Esophagus (tissue), 2 donors: ENCODE data around the gene KIF7. TPM values are rescaled to one million over a fixed set of nuclear protein-coding genes. Genes with fewer than 3 reads are reported as not detected.

Source experiments
- H3K27ac ChIP-seq, 2 donors: one replicate each; pipeline ENCODE4 v1.5.1; 2013; ENCODE audit warnings: low read depth in 2 of 2, mild to moderate bottlenecking in 2 of 2, inconsistent platforms in 1 of 2, low read length in 1 of 2, moderate library complexity in 1 of 2
- H3K27me3 ChIP-seq, 2 donors: one replicate each; pipeline ENCODE4 v1.6.1; 2013; ENCODE audit warnings: low read length in 2 of 2, control low read depth in 1 of 2, mild to moderate bottlenecking in 1 of 2; ENCODE audit not compliant: insufficient read depth in 2 of 2, control insufficient read depth in 1 of 2
- H3K36me3 ChIP-seq, 2 donors: one replicate each; pipeline ENCODE4 v1.6.1; 2013; ENCODE audit warnings: low read length in 1 of 2; ENCODE audit not compliant: control insufficient read depth in 2 of 2, insufficient read depth in 2 of 2
- H3K4me1 ChIP-seq, 2 donors: one replicate each; pipeline ENCODE4 v1.6.1; 2013; ENCODE audit warnings: low read length in 1 of 2; ENCODE audit not compliant: control insufficient read depth in 2 of 2, insufficient read depth in 2 of 2
- H3K4me3 ChIP-seq, 2 donors: one replicate each; pipeline ENCODE4 v1.5.1; 2013; ENCODE audit warnings: low read length in 2 of 2, mild to moderate bottlenecking in 2 of 2, low read depth in 1 of 2, moderate library complexity in 1 of 2
- H3K9me3 ChIP-seq, 2 donors: one replicate each; pipeline ENCODE4 v1.6.1; 2013; ENCODE audit warnings: mild to moderate bottlenecking in 2 of 2, low read depth in 1 of 2, low read length in 1 of 2, moderate library complexity in 1 of 2; ENCODE audit not compliant: control insufficient read depth in 2 of 2, insufficient read depth in 1 of 2
- WGBS, 2 donors: extraction: QIAGEN DNeasy Blood & Tissue Kit; methylation state at CpG; one replicate each; pipeline ENCODE4 v1.1.7; 2013; 5-methylcytosine and 5-hydroxymethylcytosine counted together
- polyA plus RNA-seq, 2 donors: library from polyadenylated mRNA; stranded (reverse); fragments of 200-250 nt; gene quantifications; one replicate each; pipeline ENCODE4 v1.2.3, GENCODE V29; 2013
- donor health status: healthy with polysubstance abuse.
- donor health status: Bipolar disorder and iron deficiency.

Gene KIF7
- polyA plus RNA-seq, 2 donors, result 1.00 to 1.1 TPM

- Histone ChIP-seq H3K9me3 (no peaks in the 10 kb centered on the region), H3K4me3 (no peak overlapping the region), H3K36me3 (no peaks in the 10 kb centered on the region), H3K27ac (no peak overlapping the region), H3K27me3 (no peaks in the 10 kb centered on the region), H3K4me1 (no peaks in the 10 kb centered on the region)
- WGBS, 2 donors, result 98 to 100% methylated on average over 5 of the region's 5 CpGs
Observed at GRCh38 chr15:89640245-89640644, 15.0 kb downstream of the KIF7 start.

GRCh38 chr15:89633585-89633984 is 21.7 kb downstream of the KIF7 start:
- no peak overlapping the region for H3K4me3 ChIP-seq

GRCh38 chr15:89632563-89633430 is 22.5 kb downstream of the KIF7 start:
- H3K4me3 ChIP-seq, result no peak overlapping the region
- 92 to 96% methylated on average over 18 of the region's 18 CpGs for WGBS, 2 donors
- H3K9me3 ChIP-seq, result peaks cover 0 to 10% of the 10 kb centered on the region in 2 donors
- no peaks in the 10 kb centered on the region for H3K4me1 ChIP-seq
- peaks cover 0 to 35% of the 10 kb centered on the region in 2 donors for H3K36me3 ChIP-seq
- H3K27ac ChIP-seq, result no peak overlapping the region
- no peaks in the 10 kb centered on the region for H3K27me3 ChIP-seq

More at GRCh38 chr15:89633585-89633984, 21.7 kb downstream of the KIF7 start:
- peaks cover 0 to 10% of the 10 kb centered on the region in 2 donors for H3K9me3 ChIP-seq
- H3K27ac ChIP-seq, result no peak overlapping the region
- 94 to 95% methylated on average over 23 of the region's 23 CpGs for WGBS, 2 donors
- H3K36me3 ChIP-seq, result peaks cover 0 to 30% of the 10 kb centered on the region in 2 donors
- no peaks in the 10 kb centered on the region for H3K4me1 ChIP-seq
- H3K27me3 ChIP-seq, result no peaks in the 10 kb centered on the region

GRCh38 chr15:89631902-89632264 is 23.4 kb downstream of the KIF7 start:
- Histone ChIP-seq H3K4me1 (no peaks in the 10 kb centered on the region), H3K27me3 (no peaks in the 10 kb centered on the region), H3K27ac (no peak overlapping the region), H3K9me3 (peaks cover 0 to 10% of the 10 kb centered on the region in 2 donors), H3K36me3 (peaks cover 0 to 41% of the 10 kb centered on the region in 2 donors), H3K4me3 (no peak overlapping the region)
- WGBS, 2 donors, result 85 to 87% methylated on average over 10 of the region's 10 CpGs

GRCh38 chr15:89630974-89631901 is 24.0 kb downstream of the KIF7 start:
- Histone ChIP-seq H3K9me3 (peaks cover 0 to 10% of the 10 kb centered on the region in 2 donors), H3K4me1 (no peaks in the 10 kb centered on the region), H3K4me3 (no peak overlapping the region), H3K36me3 (peaks cover 0 to 44% of the 10 kb centered on the region in 2 donors), H3K27ac (no peak overlapping the region), H3K27me3 (no peaks in the 10 kb centered on the region)
- WGBS, 2 donors, result 92 to 93% methylated on average over 30 of the region's 30 CpGs

- 93% methylated on average over 14 of the region's 14 CpGs for WGBS, 2 donors
- H3K36me3 ChIP-seq, result peaks cover 7 to 47% of the 10 kb centered on the region in 2 donors
Observed at GRCh38 chr15:89630260-89630659, 25.0 kb downstream of the KIF7 start.

GRCh38 chr15:89629829-89630228 is 25.4 kb downstream of the KIF7 start:
- H3K36me3 ChIP-seq, result peaks cover 10 to 51% of the 10 kb centered on the region in 2 donors
- H3K27ac ChIP-seq, result no peak overlapping the region
- H3K4me3 ChIP-seq, result no peak overlapping the region
- WGBS, 2 donors, result 97 to 98% methylated on average over 5 of the region's 5 CpGs
- H3K9me3 ChIP-seq, result peaks cover 0 to 10% of the 10 kb centered on the region in 2 donors
- H3K4me1 ChIP-seq, result no peaks in the 10 kb centered on the region
- no peaks in the 10 kb centered on the region for H3K27me3 ChIP-seq

More at GRCh38 chr15:89630260-89630659, 25.0 kb downstream of the KIF7 start:
- Histone ChIP-seq H3K4me3 (no peak overlapping the region), H3K9me3 (peaks cover 0 to 10% of the 10 kb centered on the region in 2 donors), H3K27ac (no peak overlapping the region), H3K4me1 (no peaks in the 10 kb centered on the region), H3K27me3 (no peaks in the 10 kb centered on the region)

GRCh38 chr15:89628806-89629715 is 26.2 kb downstream of the KIF7 start:
- Histone ChIP-seq H3K4me3 (no peak overlapping the region), H3K4me1 (no peaks in the 10 kb centered on the region), H3K36me3 (peaks cover 12 to 58% of the 10 kb centered on the region in 2 donors), H3K9me3 (peaks cover 0 to 10% of the 10 kb centered on the region in 2 donors), H3K27me3 (no peaks in the 10 kb centered on the region), H3K27ac (no peak overlapping the region)
- WGBS, 2 donors, result 92 to 94% methylated on average over 21 to 30 of the region's 30 CpGs
